Type B pancreatic cell (in vitro differentiated cells): ENCODE data around the gene SELENOI. TPM values are rescaled to one million over a fixed set of nuclear protein-coding genes. Genes with fewer than 3 reads are reported as not detected.

Experiments
- DNase-seq: peaks from one replicate; pipeline ENCODE4 v3.0.0; 2021; ENCODE audit warnings: mixed read lengths; ENCODE audit not compliant: unreplicated experiment; ENCODE audit errors: extremely low spot score
- H3K27ac Mint-ChIP-seq: 2 replicates; pipeline ENCODE4 v1.8.0; 2021; ENCODE audit warnings: mild to moderate bottlenecking, mixed read lengths
- H3K27me3 Mint-ChIP-seq: 2 replicates; pipeline ENCODE4 v1.8.0; 2021; ENCODE audit warnings: mixed read lengths
- H3K36me3 Mint-ChIP-seq: 2 replicates; pipeline ENCODE4 v1.8.0; 2021; ENCODE audit warnings: mixed read lengths
- H3K4me1 Mint-ChIP-seq: one replicate; pipeline ENCODE4 v1.8.0; 2021; ENCODE audit warnings: mixed read lengths; ENCODE audit not compliant: unreplicated experiment
- H3K4me3 Mint-ChIP-seq: 2 replicates; pipeline ENCODE4 v1.8.0; 2021; ENCODE audit warnings: mild to moderate bottlenecking, mixed read lengths
- H3K9me3 Mint-ChIP-seq: 2 replicates; pipeline ENCODE4 v1.8.0; 2021; ENCODE audit warnings: mixed read lengths
- total RNA-seq: library from RNA; stranded (reverse); gene quantifications from 2 replicates; pipeline ENCODE4 v1.2.1, GENCODE V29; 2021; ENCODE audit warnings: low replicate concordance
- TF ChIP-seq, protein P1 (sequence below): fragments of 200-600 bp; sonication (generic); conservative IDR thresholded peaks from 2 replicates; pipeline ENCODE4 v1.5.0; 2021; ENCODE audit warnings: antibody characterized with exemption, mild to moderate bottlenecking

The SELENOI gene
- total RNA-seq, 1 donor from 2014 or later = 38.8 TPM

DNA sequence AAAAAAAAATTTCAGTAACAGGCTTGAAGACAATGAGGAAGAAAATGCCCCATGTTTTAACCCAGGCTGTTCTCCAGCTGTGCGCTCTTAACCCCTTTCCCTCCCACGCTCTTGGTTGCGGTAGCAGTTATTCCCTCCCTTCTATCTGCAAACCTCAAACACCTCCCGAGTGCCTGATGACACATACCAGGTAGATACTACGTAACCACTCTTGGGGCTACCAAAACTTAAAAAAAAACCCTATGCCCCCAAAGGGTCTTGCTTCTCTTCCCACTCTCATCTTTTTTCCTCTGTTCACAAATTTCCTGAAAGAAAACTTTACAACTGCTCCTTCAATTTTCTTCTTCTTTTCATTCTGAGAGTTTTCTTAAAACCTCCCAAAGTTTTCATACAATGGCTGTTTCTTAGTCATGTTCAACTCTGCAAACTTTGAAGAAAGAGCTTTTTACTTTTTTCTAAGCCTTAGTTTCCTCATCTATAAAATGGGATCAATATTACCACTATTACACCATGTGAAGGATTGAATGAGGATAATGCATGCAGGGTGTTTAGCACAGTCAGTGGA lies 50.9 kb downstream of the SELENOI start:
- peaks cover 5% of the 10 kb centered on the region for H3K36me3 Mint-ChIP-seq
- no peaks in the 10 kb centered on the region for H3K27me3 Mint-ChIP-seq
- DNase-seq = no peak
- H3K27ac Mint-ChIP-seq = no peak overlapping the region
- H3K4me1 Mint-ChIP-seq = peaks cover 13% of the 10 kb centered on the region
- H3K4me3 Mint-ChIP-seq = no peak overlapping the region
- TF ChIP-seq, protein P1, sequence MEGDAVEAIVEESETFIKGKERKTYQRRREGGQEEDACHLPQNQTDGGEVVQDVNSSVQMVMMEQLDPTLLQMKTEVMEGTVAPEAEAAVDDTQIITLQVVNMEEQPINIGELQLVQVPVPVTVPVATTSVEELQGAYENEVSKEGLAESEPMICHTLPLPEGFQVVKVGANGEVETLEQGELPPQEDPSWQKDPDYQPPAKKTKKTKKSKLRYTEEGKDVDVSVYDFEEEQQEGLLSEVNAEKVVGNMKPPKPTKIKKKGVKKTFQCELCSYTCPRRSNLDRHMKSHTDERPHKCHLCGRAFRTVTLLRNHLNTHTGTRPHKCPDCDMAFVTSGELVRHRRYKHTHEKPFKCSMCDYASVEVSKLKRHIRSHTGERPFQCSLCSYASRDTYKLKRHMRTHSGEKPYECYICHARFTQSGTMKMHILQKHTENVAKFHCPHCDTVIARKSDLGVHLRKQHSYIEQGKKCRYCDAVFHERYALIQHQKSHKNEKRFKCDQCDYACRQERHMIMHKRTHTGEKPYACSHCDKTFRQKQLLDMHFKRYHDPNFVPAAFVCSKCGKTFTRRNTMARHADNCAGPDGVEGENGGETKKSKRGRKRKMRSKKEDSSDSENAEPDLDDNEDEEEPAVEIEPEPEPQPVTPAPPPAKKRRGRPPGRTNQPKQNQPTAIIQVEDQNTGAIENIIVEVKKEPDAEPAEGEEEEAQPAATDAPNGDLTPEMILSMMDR = no peak
- H3K9me3 Mint-ChIP-seq = no peaks in the 10 kb centered on the region

DNA sequence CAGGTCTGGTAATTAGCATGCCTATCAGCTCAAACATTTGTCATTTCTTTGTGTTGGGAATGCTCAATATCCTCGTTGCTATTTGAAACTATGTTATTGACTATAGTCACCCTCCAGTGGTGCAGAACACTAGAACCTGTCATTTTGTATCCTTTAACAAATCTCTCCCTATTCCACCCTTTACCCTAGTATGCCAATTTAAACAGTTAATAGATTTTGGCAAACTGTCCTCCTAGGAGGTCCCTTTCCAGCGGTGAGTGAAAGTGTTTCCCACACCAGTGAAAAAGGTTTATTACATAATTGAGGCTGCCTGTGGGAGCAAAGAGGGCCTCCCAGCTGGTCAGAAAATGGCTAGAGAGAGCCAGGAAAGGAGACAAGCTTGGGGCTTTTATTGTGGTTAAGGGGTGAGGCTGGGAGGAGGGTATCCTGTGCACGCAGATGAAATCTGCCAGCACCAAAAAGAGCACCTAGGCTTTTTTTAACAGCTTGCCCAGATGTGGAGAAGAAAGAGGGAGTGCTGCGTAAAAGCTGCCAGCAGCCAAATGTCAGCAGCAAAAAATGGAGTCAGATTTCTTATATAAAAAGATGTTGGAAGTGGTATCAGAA lies 53.9 kb downstream of the SELENOI start:
- Mint-ChIP-seq H3K27me3 (no peaks in the 10 kb centered on the region), H3K36me3 (peaks cover 1% of the 10 kb centered on the region), H3K27ac (no peak overlapping the region), H3K9me3 (no peaks in the 10 kb centered on the region), H3K4me3 (no peak overlapping the region), H3K4me1 (peaks cover 13% of the 10 kb centered on the region)
- TF ChIP-seq, protein P1 = no peak
- no peak for DNase-seq

DNA sequence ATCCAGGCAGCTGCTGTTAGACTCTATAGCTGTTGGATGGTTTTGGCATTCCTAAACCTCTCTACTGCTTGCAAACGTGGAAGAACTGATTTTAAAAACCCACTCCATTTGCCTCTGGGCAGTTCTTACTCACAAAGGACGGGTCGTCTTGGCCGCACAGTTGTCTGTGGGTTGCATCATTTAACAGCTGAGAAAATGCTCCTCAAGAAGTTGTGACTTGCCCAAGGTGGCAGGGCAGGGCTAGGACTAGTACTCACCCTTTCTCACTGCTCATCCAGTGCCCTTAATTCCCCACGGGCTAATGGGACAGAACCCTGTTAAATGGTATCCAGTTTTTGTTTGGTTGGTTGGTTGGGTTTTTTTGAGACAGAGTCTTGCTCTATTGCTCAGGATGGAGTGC lies 54.8 kb downstream of the SELENOI start:
- Mint-ChIP-seq H3K27ac (no peak overlapping the region), H3K4me3 (peak overlapping the region; percentile 14), H3K9me3 (no peaks in the 10 kb centered on the region), H3K27me3 (no peaks in the 10 kb centered on the region), H3K36me3 (no peaks in the 10 kb centered on the region), H3K4me1 (peaks cover 13% of the 10 kb centered on the region)
- no peak for DNase-seq
- TF ChIP-seq, protein P1 = no peak

DNA sequence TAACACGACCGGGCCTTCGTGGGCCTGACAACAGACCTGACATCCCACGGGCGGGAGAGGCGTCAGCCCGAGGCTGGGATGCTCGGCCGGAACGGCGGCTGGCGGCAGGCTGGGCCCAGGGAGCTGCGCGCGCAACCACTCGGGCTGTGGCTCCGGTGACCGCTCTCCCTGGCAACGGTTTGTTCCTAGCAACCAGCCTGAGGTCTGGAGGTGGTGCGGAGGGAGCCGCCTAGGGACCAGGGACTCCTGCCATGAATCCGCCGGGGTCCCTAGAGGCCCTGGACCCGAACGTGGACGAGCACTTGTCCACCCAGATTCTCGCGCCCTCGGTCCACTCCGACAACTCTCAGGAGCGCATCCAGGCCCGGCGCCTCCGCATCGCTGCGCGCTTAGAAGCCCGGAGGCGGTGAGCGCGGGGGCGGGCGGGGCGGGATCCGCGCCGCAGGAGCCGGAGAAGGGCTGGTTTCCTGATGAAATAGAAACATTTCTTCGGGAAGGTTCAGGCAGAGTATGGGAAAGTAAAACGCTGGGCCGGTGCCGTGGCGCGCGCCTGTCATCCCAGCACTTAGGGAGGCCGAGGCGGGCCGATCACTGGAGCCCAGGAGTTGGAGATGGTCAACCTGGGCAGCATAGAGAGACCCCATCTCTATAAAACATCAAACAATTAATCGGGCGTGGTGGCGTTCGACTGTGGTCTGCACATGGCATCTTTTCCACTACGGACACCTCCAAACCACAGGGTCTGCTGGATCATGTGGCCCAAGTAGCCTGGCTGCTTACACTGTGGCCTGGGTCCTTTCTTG lies 56.0 kb downstream of the SELENOI start, which contains the start of gene DRC1:
DRC1 (plus strand) TSS at position 182 of the 803 bp plus-strand sequence; CDS start at position 252, 70 bp downstream.
- Mint-ChIP-seq H3K4me1 (peaks cover 13% of the 10 kb centered on the region), H3K4me3 (peak within 1 kb of the TSS; percentile 75), H3K36me3 (no peaks in the 10 kb centered on the region), H3K27me3 (no peaks in the 10 kb centered on the region), H3K27ac (no peak within 1 kb of the TSS), H3K9me3 (no peaks in the 10 kb centered on the region)
- TF ChIP-seq, protein P1 = no peak
- DNase-seq = peak; percentile 91

DNA sequence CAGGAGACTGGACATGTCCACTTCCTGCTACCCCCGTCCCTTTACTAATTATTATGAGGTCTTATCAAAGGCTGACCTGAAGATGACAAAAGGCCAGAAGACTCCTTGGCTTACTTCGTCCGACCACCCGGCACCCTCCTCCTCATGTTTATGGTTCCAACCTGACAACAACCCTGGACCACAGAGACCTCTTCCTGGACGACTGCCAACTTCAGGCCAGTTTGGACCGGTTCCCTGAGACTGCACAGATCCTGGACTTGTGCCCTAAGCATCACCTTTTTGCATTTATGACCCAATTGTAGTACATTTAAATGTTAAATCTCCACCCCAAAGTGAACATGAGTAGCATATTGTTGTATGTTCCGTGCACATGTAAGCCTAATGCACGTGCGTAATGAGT lies 61.6 kb downstream of the SELENOI start:
- H3K36me3 Mint-ChIP-seq = no peaks in the 10 kb centered on the region
- H3K9me3 Mint-ChIP-seq = no peaks in the 10 kb centered on the region
- no peak for DNase-seq
- H3K4me3 Mint-ChIP-seq = no peak overlapping the region
- H3K27ac Mint-ChIP-seq = no peak overlapping the region
- TF ChIP-seq, protein P1 = no peak
- H3K27me3 Mint-ChIP-seq = no peaks in the 10 kb centered on the region
- no peaks in the 10 kb centered on the region for H3K4me1 Mint-ChIP-seq
